Left lung (tissue), 10 donors: ENCODE measurements around the gene RALGAPA1. TPM values are rescaled to one million over a fixed set of nuclear protein-coding genes. Genes with fewer than 3 reads are reported as not detected.

ENCODE experiments used
- ATAC-seq: fragments of 200-7000 bp; cut with Tn5 transposase; one replicate; pipeline ENCODE4 v1.9.1; 2020; ENCODE audit warnings: moderate library complexity
- DNase-seq, 4 donors: peaks; one replicate each; pipeline ENCODE4 v3.0.0-alpha.2; 2013 to 2020
- H3K27ac ChIP-seq, 2 donors: fragments of 200-600 bp; sonication (generic) in 1 of 2; one replicate each; pipeline versions ENCODE4 v1.5.0 to v1.8.0; 2020 to 2021
- H3K27me3 ChIP-seq, 2 donors: fragments of 200-600 bp; sonication (generic) in 1 of 2; one replicate each; pipeline versions ENCODE4 v1.5.0 to v1.8.0; 2020 to 2021
- H3K36me3 ChIP-seq, 2 donors: fragments of 200-600 bp; sonication (generic) in 1 of 2; one replicate each; pipeline versions ENCODE4 v1.5.0 to v1.8.0; 2020 to 2021
- H3K4me1 ChIP-seq, 2 donors: fragments of 200-600 bp; one replicate each; pipeline ENCODE4 v1.8.0; 2021
- H3K4me3 ChIP-seq, 2 donors: fragments of 200-600 bp; sonication (generic) in 1 of 2; one replicate each; pipeline versions ENCODE4 v1.5.0 to v1.8.0; 2020 to 2021; ENCODE audit warnings: mild to moderate bottlenecking in 1 of 2
- H3K9me3 ChIP-seq, 2 donors: fragments of 200-600 bp; sonication (generic) in 1 of 2; one replicate each; pipeline versions ENCODE4 v1.5.0 to v1.8.0; 2020 to 2021
- CTCF ChIP-seq, 2 donors: fragments of 200-600 bp; sonication (generic) in 1 of 2; IDR thresholded peaks; one replicate each; pipeline versions ENCODE4 v1.5.0 to v1.8.0; 2021; ENCODE audit warnings: antibody characterized with exemption in 2 of 2
- intact Hi-C, 2 donors: fragments of 100-400 bp; cut with DNase I; formaldehyde crosslinking; loops; one replicate each; pipeline versions ENCODE4 v1.11.2 to v1.14.2; 2022
- polyA plus RNA-seq, 6 donors: library from polyadenylated mRNA; unstranded; fragments of 120-200 nt; gene quantifications; one replicate each; pipeline ENCODE4 v1.2.1, GENCODE V29; 2013; ENCODE audit not compliant: insufficient read length in 6 of 6
- total RNA-seq, 2 donors: library from RNA; stranded (reverse); fragmentation: NEBNext Ultra II Directional; extraction: Animal tissue kit (Norgen Biotek cat#: 25700); gene quantifications; one replicate each; pipeline ENCODE4 v1.2.1, GENCODE V29; 2021
- donor health status: DM: no; HTN: yes; CAD: no.
- donor health status: DM: no; HTN: no; CAD: no.

Gene RALGAPA1
- total and polyA plus RNA-seq, 8 donors, result 42.0 to 58.7 (median 48.0) TPM

DNA sequence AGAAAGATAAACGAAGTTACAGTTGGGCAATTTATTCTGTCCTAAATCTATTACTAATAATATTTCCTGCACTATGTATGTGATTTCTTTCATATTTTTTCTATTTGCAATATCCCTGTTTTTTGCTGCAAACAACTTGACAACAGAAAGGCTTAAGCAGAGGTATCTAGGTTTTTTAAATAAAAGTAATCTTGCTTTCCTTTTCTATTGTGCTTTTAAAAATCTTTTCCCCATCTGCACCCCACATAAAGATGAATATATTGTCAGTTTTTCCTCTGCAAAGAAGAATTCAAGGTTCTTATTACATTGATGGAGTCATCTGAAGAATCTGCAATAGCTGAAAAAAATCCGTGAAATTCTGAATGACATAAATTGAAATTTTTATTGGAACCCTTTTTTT, 502 bp upstream of the RALGAPA1 start:
- no peak for TF ChIP-seq CTCF (IDR thresholded peaks at IDR 0.05)
- Histone ChIP-seq H3K4me3 (peak overlapping the region in 1 of 2 donors; percentile 73), H3K36me3 (no peaks in the 10 kb centered on the region), H3K27ac (peak overlapping the region; percentile 89 to 95), H3K27me3 (no peaks in the 10 kb centered on the region), H3K4me1 (peaks cover 9 to 23% of the 10 kb centered on the region in 2 donors), H3K9me3 (no peaks in the 10 kb centered on the region)
- ATAC-seq (no peak), DNase-seq (no peak)
- intact Hi-C loops, result no loop called here

- Histone ChIP-seq H3K4me3 (peak overlapping the region; percentile 53 to 73), H3K9me3 (no peaks in the 10 kb centered on the region), H3K27ac (peak overlapping the region; percentile 89 to 95), H3K4me1 (peaks cover 9 to 23% of the 10 kb centered on the region in 2 donors), H3K36me3 (no peaks in the 10 kb centered on the region), H3K27me3 (no peaks in the 10 kb centered on the region)
- peak in 1 of 4 donors; percentile 33 for DNase-seq
- peak; percentile 49 for ATAC-seq
- intact Hi-C loops, result no loop called here
- no peak for TF ChIP-seq CTCF (IDR thresholded peaks at IDR 0.05)
Observed at GRCh38 chr14:35808076-35808637, 938 bp downstream of the RALGAPA1 start.

DNA sequence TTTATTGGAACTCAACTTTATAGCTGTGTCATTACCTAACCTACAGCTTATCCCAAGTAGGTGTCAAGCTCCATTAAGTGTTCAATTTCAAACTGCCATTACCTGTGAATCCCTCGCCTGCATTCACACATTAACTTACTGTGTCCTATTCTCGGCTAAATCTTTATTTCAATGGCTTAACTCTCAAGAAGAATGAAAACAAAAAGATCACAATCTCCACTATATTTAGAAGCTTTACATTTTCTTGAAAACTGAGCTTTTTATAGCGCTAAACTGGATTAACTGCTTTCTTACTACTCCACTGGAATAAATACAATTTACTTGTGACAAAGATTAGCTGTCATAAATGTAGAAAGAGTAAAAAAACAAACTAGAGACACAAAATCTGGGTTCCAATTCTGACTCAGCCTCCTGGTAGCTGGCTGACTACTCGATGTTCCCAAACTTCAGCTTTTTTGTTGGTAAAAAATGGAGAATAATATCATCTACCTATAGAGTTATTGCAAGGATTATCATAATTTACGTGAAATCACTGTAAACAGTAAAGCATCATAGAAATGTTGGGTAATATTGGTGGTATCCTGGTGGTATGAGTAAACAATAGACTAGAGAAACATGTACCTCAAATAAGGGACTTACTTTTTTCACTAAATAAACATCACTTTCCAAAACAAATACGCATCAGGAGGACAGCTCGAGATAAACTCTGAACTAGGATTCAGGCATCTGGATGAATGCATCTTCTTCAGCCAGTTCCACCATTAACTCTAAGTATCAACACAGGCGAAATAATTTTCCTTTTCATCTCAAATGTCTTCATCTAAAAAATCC, 1.7 kb downstream of the RALGAPA1 start:
- Histone ChIP-seq H3K4me3 (peak overlapping the region; percentile 53 to 73), H3K4me1 (peaks cover 11 to 23% of the 10 kb centered on the region in 2 donors), H3K27ac (no peak overlapping the region), H3K36me3 (no peaks in the 10 kb centered on the region), H3K9me3 (no peaks in the 10 kb centered on the region), H3K27me3 (no peaks in the 10 kb centered on the region)
- TF ChIP-seq CTCF (IDR thresholded peaks at IDR 0.05), result no peak
- ATAC-seq (no peak), DNase-seq (no peak)
- intact Hi-C loops, result no loop called here

DNA sequence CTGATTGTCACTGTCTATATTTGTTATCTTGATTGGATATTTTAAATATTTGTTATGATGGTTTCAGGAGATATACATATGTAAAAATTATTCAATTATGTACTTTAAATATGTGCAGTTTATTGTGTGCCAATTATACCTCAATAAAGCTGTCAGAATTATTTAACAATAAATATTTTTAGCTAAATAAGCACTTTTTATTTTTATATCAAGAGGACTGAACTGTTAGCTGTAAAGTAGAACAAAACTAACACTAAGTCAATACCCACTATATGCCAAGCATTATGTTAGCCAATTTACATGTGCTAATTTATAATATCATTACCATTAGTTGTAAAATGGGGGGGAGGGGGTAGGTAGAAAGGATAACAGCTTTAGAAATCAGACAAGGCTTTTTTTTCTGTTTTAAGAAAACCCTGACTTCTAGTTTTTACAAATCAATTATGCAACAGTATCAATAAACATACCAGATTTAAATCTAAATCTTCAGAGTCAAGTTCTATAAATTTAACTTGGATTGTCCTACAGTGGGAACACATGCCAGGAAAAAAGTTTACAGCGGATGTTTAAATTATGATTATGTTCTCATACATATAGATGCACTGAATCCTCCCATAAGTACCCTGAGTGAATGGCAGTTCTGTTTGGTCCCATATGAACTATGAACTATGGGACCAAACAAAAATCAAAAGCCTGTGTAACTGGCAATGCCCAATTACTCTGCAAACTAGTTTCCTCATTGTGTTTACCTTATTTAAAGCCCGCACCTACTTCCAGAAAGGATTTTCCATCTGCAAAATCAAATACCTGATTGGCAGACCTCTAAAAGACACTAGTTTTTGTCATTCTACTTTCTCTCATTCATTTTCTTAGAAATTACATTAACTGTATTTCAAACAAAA, 2.8 kb downstream of the RALGAPA1 start:
- ATAC-seq (no peak), DNase-seq (no peak)
- intact Hi-C loops, result no loop called here
- peaks cover 11 to 23% of the 10 kb centered on the region in 2 donors for H3K4me1 ChIP-seq
- H3K36me3 ChIP-seq, result no peaks in the 10 kb centered on the region
- no peaks in the 10 kb centered on the region for H3K9me3 ChIP-seq
- no peaks in the 10 kb centered on the region for H3K27me3 ChIP-seq
- H3K4me3 ChIP-seq, result no peak overlapping the region
- no peak for TF ChIP-seq CTCF (IDR thresholded peaks at IDR 0.05)
- no peak overlapping the region for H3K27ac ChIP-seq
